Measurements from ENCODE around the gene COX5A. TPM values are rescaled to one million over a fixed set of nuclear protein-coding genes. Genes with fewer than 3 reads are reported as not detected.
A peak's percentile ranks its signal among the peaks of the same experiment; 100 is the strongest.

COX5A gene
- total RNA-seq, 1 experiment from 2014 or later = 307 TPM

DNA sequence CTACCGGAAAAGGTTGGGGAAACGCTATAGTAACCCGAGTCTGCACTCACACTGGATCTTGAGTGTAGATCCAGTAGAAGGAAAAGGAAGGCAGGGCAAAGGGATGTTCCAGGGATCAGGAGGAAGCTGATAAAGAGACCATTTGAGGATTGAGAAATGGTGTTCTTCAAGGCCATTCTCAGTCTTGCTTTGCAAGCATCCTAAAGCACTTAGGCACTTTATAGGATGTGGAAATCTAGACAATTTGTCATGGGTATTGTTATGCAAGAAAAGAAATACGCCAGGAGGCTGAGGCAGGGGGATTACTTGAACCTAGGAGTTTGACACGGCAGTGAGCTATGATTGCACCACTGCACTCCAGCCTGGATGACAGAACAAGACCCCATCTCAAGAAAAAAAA is 44.3 kb upstream of the COX5A start:
- H4K20me1 ChIP-seq (ENCODE audit: insufficient read depth) = no peaks in the 10 kb centered on the region
- CTCF ChIA-PET = interaction anchor here (1.1 kb wide), 1 partner anchor 31 kb away, joined by 3 read pairs; no protein-coding TSS in a partner anchor
- ATAC-seq (no peak), DNase-seq (ENCODE audit: low read depth, low spot score) (no peak)
- no peak overlapping the region for H2AFZ ChIP-seq (ENCODE audit: low read depth, low read length, poor library complexity, severe bottlenecking)
- POLR2A ChIA-PET = no interaction called here
- no TSS peak for BruUV-seq (replicated peaks)
- intact Hi-C loops (cut with micrococcal nuclease) = loop anchor here (10.0 kb wide), 1 partner anchor 607 kb away; no protein-coding TSS in a partner anchor
- no peaks in the 10 kb centered on the region for H3K79me2 ChIP-seq (ENCODE audit: insufficient read depth, low read length)
- no peak overlapping the region for H3K27ac ChIP-seq (ENCODE audit: low read depth, low read length)
- TF ChIP-seq, protein P1, sequence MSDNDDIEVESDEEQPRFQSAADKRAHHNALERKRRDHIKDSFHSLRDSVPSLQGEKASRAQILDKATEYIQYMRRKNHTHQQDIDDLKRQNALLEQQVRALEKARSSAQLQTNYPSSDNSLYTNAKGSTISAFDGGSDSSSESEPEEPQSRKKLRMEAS (IDR thresholded peaks at IDR 0.05) = no peak
- no peak for TF ChIP-seq SIN3A (IDR thresholded peaks at IDR 0.05; ENCODE audit: low read depth)
- TF ChIP-seq ZNF274 (IDR thresholded peaks at IDR 0.05; ENCODE audit: low read depth, low read length) = no peak
- no peak for TF ChIP-seq TCF7L2 (IDR thresholded peaks at IDR 0.05; ENCODE audit: borderline replicate concordance, extremely low read depth, insufficient read depth, insufficient read length)
- H3K9ac ChIP-seq (ENCODE audit: low read length) = no peak overlapping the region
- no peak overlapping the region for H3K4me2 ChIP-seq (ENCODE audit: low read length)
- RAD21 ChIA-PET (ENCODE audit: low non-redundant PET in 1 of 2, low total read pairs in 2 of 2, uncharacterized antibody in 2 of 2, unreplicated experiment in 2 of 2) = no interaction called here
- no peaks in the 10 kb centered on the region for H3K27me3 ChIP-seq (ENCODE audit: insufficient read depth, low read length)
- no peaks in the 10 kb centered on the region for H3K9me3 ChIP-seq (ENCODE audit: control insufficient read depth in 1 of 2, insufficient read depth in 1 of 2, low read depth in 1 of 2, low read length in 2 of 2)
- H3K4me3 ChIP-seq (replicated peaks in 1 of 2; ENCODE audit: low read depth in 1 of 2, low read length in 2 of 2) = no peak overlapping the region
- no peaks in the 10 kb centered on the region for H3K36me3 ChIP-seq (ENCODE audit: control insufficient read depth in 1 of 2, insufficient read depth in 2 of 2, low read length in 2 of 2)
- H3K9me2 ChIP-seq (ENCODE audit: insufficient read depth) = no peaks in the 10 kb centered on the region
- H3K4me1 ChIP-seq (ENCODE audit: control insufficient read depth in 1 of 2, insufficient read depth in 2 of 2, low read length in 2 of 2) = peaks cover 24 to 26% of the 10 kb centered on the region in 2 experiments

DNA sequence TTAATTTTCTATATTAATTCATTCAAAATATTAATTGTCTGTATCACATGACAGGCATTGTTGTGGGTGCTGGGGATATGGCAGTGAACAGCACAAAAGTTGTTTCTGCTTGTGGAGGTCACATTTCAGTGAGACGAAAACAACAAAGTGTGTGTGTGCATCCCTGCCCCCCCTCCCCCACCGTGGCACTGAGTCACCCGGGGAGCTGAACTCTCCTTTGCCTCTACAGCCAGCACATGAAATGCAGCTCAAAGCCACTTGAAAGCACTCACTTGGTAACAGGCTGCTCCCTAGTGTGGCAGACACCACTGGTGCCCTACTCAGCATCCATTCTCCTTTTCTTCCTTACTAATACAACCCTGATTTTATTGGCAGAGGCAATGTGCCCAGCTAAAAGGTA is 40.6 kb upstream of the COX5A start:
- peak; percentile 92 for ATAC-seq
- peak overlapping the region; percentile 48 for H3K4me2 ChIP-seq (ENCODE audit: low read length)
- H3K27me3 ChIP-seq (ENCODE audit: insufficient read depth, low read length) = no peaks in the 10 kb centered on the region
- H3K4me1 ChIP-seq (ENCODE audit: control insufficient read depth in 1 of 2, insufficient read depth in 2 of 2, low read length in 2 of 2) = peaks cover 15 to 18% of the 10 kb centered on the region in 2 experiments
- no peak overlapping the region for H3K4me3 ChIP-seq (replicated peaks in 1 of 2; ENCODE audit: low read depth in 1 of 2, low read length in 2 of 2)
- no peaks in the 10 kb centered on the region for H3K9me3 ChIP-seq (ENCODE audit: control insufficient read depth in 1 of 2, insufficient read depth in 1 of 2, low read depth in 1 of 2, low read length in 2 of 2)
- H3K36me3 ChIP-seq (ENCODE audit: control insufficient read depth in 1 of 2, insufficient read depth in 2 of 2, low read length in 2 of 2) = no peaks in the 10 kb centered on the region
- DNase-seq (ENCODE audit: low read depth, low spot score) = no peak
- no peaks in the 10 kb centered on the region for H3K9me2 ChIP-seq (ENCODE audit: insufficient read depth)
- CTCF ChIA-PET = interaction anchor here (0.6 to 1.4 kb wide), 5 partner anchors 9 to 341 kb away, joined by 3 to 6 read pairs (median 3); partner anchors contain the start of gene C15orf39
- intact Hi-C loops (cut with micrococcal nuclease) = no loop called here
- POLR2A ChIA-PET = interaction anchor here (1.6 kb wide), 1 partner anchor 17 kb away, joined by 5 read pairs; the partner anchor contains the start of gene SCAMP5
- 0 out of 2 replicates have a peak, but pooled peaks have one; percentile 23 for TF ChIP-seq JUND (IDR thresholded peaks at IDR 0.05)
- TF ChIP-seq CBX3 (IDR thresholded peaks at IDR 0.05; ENCODE audit: low read depth) = no peak
- H3K27ac ChIP-seq (ENCODE audit: low read depth, low read length) = 0 out of 2 replicates have a peak overlapping the region, but pooled peaks have one; percentile 2
- RAD21 ChIA-PET (ENCODE audit: low non-redundant PET in 1 of 2, low total read pairs in 2 of 2, uncharacterized antibody in 2 of 2, unreplicated experiment in 2 of 2) = interaction anchor here in 1 of 2 experiments (1.2 kb wide), 1 partner anchor 11 kb away, joined by 4 read pairs; no protein-coding TSS in a partner anchor
- no peaks in the 10 kb centered on the region for H3K79me2 ChIP-seq (ENCODE audit: insufficient read depth, low read length)
- H2AFZ ChIP-seq (ENCODE audit: low read depth, low read length, poor library complexity, severe bottlenecking) = peak overlapping the region; percentile 39
- H3K9ac ChIP-seq (ENCODE audit: low read length) = no peak overlapping the region
- H4K20me1 ChIP-seq (ENCODE audit: insufficient read depth) = no peaks in the 10 kb centered on the region
- no TSS peak for BruUV-seq (replicated peaks)
